ENCODE results near the gene TES. TPM values are rescaled to one million over a fixed set of nuclear protein-coding genes. Genes with fewer than 3 reads are reported as not detected.

TES gene
- total and polyA plus RNA-seq, 2 of the 8 experiments (the other 6 are each of a cell fraction or from before 2014, with no cell fraction given): 18.2 to 36.3 TPM

DNA sequence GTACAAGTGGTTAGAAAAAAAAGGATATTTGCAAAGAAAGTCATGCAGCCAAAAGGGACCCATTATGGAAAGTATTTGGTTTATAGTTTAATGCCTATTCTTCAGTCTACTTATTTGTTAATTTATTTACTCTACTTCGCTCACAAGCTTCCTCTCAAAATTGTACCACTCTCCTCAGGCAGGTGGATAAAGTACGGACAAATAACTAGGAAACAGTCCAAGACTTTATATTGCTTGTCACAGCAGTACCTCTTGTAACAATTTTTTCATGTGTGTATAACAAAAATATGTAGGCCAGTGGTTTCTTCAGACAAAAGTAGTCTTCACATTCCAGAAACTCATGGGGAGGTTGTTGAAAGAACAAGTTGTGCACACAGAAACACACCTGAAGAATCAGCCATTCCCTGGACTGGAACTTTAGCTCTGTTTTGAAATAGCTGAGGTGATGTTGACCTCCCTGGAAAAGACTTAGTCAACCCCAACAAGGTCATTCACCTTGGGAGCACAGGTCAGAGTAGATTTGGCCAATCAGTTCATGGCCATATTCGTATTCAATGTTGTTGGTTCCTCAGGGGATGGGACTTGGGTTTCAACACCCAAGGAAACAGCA lies 73.4 kb downstream of the TES start:
- no peak for TF ChIP-seq EZH2 (IDR thresholded peaks at IDR 0.05; ENCODE audit: low read depth, low read length, severe bottlenecking)
- no peak for TF ChIP-seq SIRT6 (IDR thresholded peaks at IDR 0.05; ENCODE audit: low read length)
- no peak for TF ChIP-seq NRF1 (IDR thresholded peaks at IDR 0.05; ENCODE audit: low read depth, low read length)
- no peak for TF ChIP-seq PHF8 (conservative IDR thresholded peaks at IDR 0.05; ENCODE audit: low read depth, low read length)
- TF ChIP-seq YY1 (IDR thresholded peaks at IDR 0.05; ENCODE audit: low read depth, low read length): no peak
- ChIA-PET CTCF (ENCODE audit: partially characterized antibody) (interaction anchor here (2.3 kb wide), 1 partner anchor 20 kb away, joined by 6 read pairs; no protein-coding TSS in a partner anchor), POLR2A (ENCODE audit: partially characterized antibody) (no interaction called here)

More for the DNA sequence above, 73.4 kb downstream of the TES start:
- no peak overlapping the region for H3K18ac ChIP-seq (ENCODE audit: extremely low read depth, low read length)
- H3K4me3 ChIP-seq (ENCODE audit: extremely low read depth in 1 of 4, insufficient read depth in 2 of 4, low read depth in 3 of 4, low read length in 4 of 4): no peak overlapping the region
- H3K27me3 ChIP-seq (replicated peaks in 1 of 4; ENCODE audit: control insufficient read depth in 3 of 4, extremely low read depth in 1 of 4, insufficient read depth in 3 of 4, low read length in 3 of 4): no peaks in the 10 kb centered on the region
- no peak overlapping the region for H3K4ac ChIP-seq (replicated peaks; ENCODE audit: insufficient read length, low read depth, low read length)
- H2BK20ac ChIP-seq (ENCODE audit: low read length): no peak overlapping the region
- no peak overlapping the region for H3K23ac ChIP-seq (ENCODE audit: insufficient read length)
- no peaks in the 10 kb centered on the region for H3K79me2 ChIP-seq (ENCODE audit: control insufficient read depth in 1 of 2, insufficient read depth in 2 of 2, low read length in 2 of 2)
- H4K8ac ChIP-seq (ENCODE audit: extremely low read depth, insufficient read depth, low read length): no peak overlapping the region
- H3K14ac ChIP-seq (ENCODE audit: insufficient read length): no peak overlapping the region
- H4K91ac ChIP-seq (replicated peaks; ENCODE audit: insufficient read length, low read length): no peak overlapping the region
- H2AFZ ChIP-seq (ENCODE audit: low read length): no peak overlapping the region
- H2BK5ac ChIP-seq (ENCODE audit: low read depth, low read length): no peak overlapping the region
- H3K9me3 ChIP-seq (ENCODE audit: insufficient read depth in 2 of 2, low read depth in 1 of 2, low read length in 1 of 2): no peaks in the 10 kb centered on the region
- H3K23me2 ChIP-seq (ENCODE audit: low read depth, low read length): no peaks in the 10 kb centered on the region
- H3K4me1 ChIP-seq (replicated peaks in 1 of 4; ENCODE audit: control insufficient read depth in 3 of 4, insufficient read depth in 4 of 4, low read length in 3 of 4): no peaks in the 10 kb centered on the region
- no peak overlapping the region for H2BK15ac ChIP-seq (ENCODE audit: low read length)
- no peak overlapping the region for H2AK5ac ChIP-seq (ENCODE audit: low read depth, low read length)
- no peak overlapping the region for H3K4me2 ChIP-seq (ENCODE audit: insufficient read depth in 1 of 2, low read depth in 2 of 2, low read length in 2 of 2)
- H3K56ac ChIP-seq (replicated peaks; ENCODE audit: insufficient read length, low read depth, low read length): no peak overlapping the region
- H2BK12ac ChIP-seq (ENCODE audit: low read depth, low read length): no peak overlapping the region
- 88% methylated on average over 3 of the region's 3 CpGs; no CpG with 5 or more reads in 1 of the 2 experiments for WGBS, 2 experiments (ENCODE audit: extremely low coverage in 1 of 2, insufficient coverage in 1 of 2, insufficient read length in 1 of 2, insufficient replicate concordance in 2 of 2, low coverage in 1 of 2, low lambda C conversion rate in 2 of 2, missing lambda C conversion rate in 1 of 2)
- H2BK120ac ChIP-seq (replicated peaks; ENCODE audit: low read depth, low read length): no peak overlapping the region
- no peaks in the 10 kb centered on the region for H3K79me1 ChIP-seq (ENCODE audit: low read depth, low read length)
- H3K36me3 ChIP-seq (ENCODE audit: control insufficient read depth in 2 of 4, insufficient read depth in 4 of 4, low read length in 3 of 4): no peaks in the 10 kb centered on the region
- FAIRE-seq (no peak), DNase-seq (ENCODE audit: low read depth in 1 of 2, low spot score in 2 of 2) (no peak)
- no peak overlapping the region for H3K27ac ChIP-seq (ENCODE audit: low read depth, low read length)
- no peak overlapping the region for H3K9ac ChIP-seq (replicated peaks in 1 of 4; ENCODE audit: extremely low read depth in 1 of 4, low read depth in 3 of 4, low read length in 3 of 4)
- H4K20me1 ChIP-seq (replicated peaks in 1 of 2; ENCODE audit: control insufficient read depth in 1 of 2, insufficient read depth in 2 of 2, low read length in 2 of 2): no peaks in the 10 kb centered on the region
- H4K5ac ChIP-seq (ENCODE audit: insufficient read length, low read depth, low read length): no peak overlapping the region
